ENCODE measurements around the gene ABCC8.

ABCC8 gene

GRCh38 chr11:17351172-17351509 lies 125.5 kb downstream of the ABCC8 start:
- DNase-seq (ENCODE audit: low read depth) = no peak

DNA sequence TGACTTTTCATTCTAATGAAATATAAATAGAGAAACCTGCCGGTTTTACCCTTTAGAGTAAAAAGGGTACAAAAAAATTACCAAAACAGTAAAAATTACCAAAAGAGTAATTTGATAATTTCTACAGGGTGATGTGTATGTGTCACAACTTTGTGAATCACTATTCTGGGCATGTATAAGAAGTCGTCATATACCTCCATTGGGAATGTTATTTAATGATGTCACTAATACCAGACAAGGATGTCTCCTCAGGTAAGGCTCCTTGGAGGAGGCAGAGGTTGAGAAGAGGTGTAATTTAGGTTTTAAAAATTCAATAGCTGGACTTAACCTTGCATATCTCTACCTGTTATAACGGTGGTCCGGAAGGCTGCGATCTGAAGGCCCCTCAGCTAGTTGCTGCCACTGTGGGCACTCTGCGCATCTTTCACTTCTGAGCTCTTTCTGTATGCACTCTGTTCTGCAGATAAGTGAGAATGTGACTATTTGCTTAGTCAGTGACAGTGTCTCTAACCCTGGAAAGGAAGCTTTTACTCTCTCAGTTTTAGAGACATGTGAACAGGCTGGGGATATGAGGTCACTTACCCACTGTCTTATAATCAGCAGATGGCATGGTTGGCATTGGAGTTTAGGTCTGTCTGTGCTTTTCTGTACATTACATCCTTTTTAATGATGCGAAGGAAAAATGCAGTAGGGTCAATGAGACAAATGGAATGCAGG lies 126.0 kb downstream of the ABCC8 start:
- DNase-seq (ENCODE audit: low read depth) = peak; percentile 51

DNA sequence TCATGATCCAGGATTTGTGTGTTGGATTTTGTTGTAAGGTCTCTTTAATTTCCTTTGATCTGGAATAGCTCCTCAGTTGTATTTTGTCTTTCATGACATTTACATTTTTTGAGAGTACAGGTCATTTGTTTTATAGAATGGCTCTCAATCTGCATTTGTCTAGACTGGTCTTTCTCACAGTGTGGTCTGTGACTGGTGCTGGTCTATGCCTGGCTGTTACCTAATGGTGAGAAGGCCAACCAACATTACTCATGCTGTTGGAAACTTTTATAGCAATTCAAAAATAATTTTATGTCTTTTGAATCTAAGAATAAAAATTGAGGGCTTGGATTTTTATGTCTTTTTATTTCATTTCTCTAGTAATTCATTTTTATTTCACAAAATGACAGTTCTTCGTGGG lies 129.0 kb downstream of the ABCC8 start:
- DNase-seq (ENCODE audit: low read depth) = peak; percentile 13

GRCh38 chr11:17343907-17344306 lies 132.7 kb downstream of the ABCC8 start:
- DNase-seq (ENCODE audit: low read depth) = peak; percentile 82

GRCh38 chr11:17343257-17343656 lies 133.4 kb downstream of the ABCC8 start:
- DNase-seq (ENCODE audit: low read depth) = peak; percentile 4

Data from ELR (cell line).